ENCODE results near the gene KIRREL3. TPM values are rescaled to one million over a fixed set of nuclear protein-coding genes. Genes with fewer than 3 reads are reported as not detected.

KIRREL3 gene
- total and polyA plus RNA-seq, 2 experiments from 2014 or later = 16.1 to 35.6 TPM

DNA sequence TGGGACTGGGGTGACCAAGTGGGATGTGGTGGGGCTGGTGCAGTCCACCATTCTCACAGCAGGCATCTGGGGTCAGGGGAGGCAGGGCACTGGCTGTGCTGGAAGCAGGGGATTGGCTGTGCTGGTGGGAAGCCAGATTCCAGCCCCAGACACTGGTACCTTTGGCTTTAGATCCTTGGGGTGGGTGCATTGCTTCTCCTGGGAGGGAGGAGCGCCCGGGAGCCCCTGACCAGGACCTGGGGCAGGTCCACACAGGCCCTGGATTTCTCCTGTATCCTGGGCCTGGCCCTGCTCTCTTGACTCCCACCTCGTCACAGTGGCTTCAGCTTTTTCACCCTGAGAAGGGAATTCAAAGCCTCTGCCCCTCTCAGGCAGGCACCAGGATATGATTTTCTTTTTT lies 606.5 kb downstream of the KIRREL3 start:
- no peak for TF ChIP-seq EZH2 (IDR thresholded peaks at IDR 0.05; ENCODE audit: insufficient read depth, poor library complexity, severe bottlenecking)
- TF ChIP-seq EZH2phosphoT487 (IDR thresholded peaks at IDR 0.05; ENCODE audit: insufficient read depth, low read depth) = no peak

DNA sequence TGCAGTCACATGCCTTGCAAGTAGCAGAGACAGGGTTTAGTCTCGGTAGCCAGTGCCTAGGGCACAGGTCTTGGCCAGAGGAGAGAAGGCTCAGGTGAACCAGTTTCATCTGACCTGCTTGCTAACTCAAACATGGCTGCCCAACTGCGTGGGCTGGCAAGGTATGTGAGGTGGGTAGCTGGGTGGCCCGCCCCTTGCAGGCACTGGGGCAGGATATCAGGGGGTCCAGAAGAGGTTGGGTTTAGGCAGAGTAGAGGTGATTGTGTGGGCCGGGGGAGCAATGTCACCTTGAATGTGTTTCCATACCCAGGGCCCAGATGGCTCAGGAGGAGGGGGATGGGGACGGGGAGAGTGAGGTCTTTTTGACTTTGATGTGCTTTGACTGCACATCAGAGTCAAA lies 607.4 kb downstream of the KIRREL3 start:
- Histone ChIP-seq H3K36me3 (ENCODE audit: low read depth) (no peaks in the 10 kb centered on the region), H3K4me3 (no peak overlapping the region), H4K20me1 (ENCODE audit: insufficient read depth) (0 out of 2 replicates have a peak, but pooled peaks cover 5% of the 10 kb centered on the region), H3K27me3 (replicated peaks; ENCODE audit: insufficient read depth) (no peaks in the 10 kb centered on the region), H3K4me2 (ENCODE audit: unreplicated experiment) (no peak overlapping the region), H3K9ac (no peak overlapping the region), H3K9me3 (ENCODE audit: low read depth) (no peaks in the 10 kb centered on the region), H3F3A (ENCODE audit: insufficient read depth) (no peaks in the 10 kb centered on the region), H3K79me2 (ENCODE audit: insufficient read depth) (peaks cover 84% of the 10 kb centered on the region), H2AFZ (no peak overlapping the region), H3K4me1 (ENCODE audit: insufficient read depth) (peaks cover 10% of the 10 kb centered on the region), H3K27ac (no peak overlapping the region), H3K9me2 (ENCODE audit: insufficient read depth) (no peaks in the 10 kb centered on the region)
- in situ Hi-C loops (cut with MboI) = no loop called here
- TF ChIP-seq EZH2phosphoT487 (IDR thresholded peaks at IDR 0.05; ENCODE audit: insufficient read depth, low read depth) (no peak), EZH2 (IDR thresholded peaks at IDR 0.05; ENCODE audit: insufficient read depth, poor library complexity, severe bottlenecking) (no peak)
- WGBS, 2 experiments (ENCODE audit: low coverage in 1 of 2, low lambda C conversion rate in 2 of 2, missing lambda C conversion rate in 2 of 2) = 74% methylated on average over 5 of the region's 5 CpGs
- no peak for DNase-seq

More for the DNA sequence above, 606.5 kb downstream of the KIRREL3 start:
- Histone ChIP-seq H3K27me3 (replicated peaks; ENCODE audit: insufficient read depth) (no peaks in the 10 kb centered on the region), H4K20me1 (ENCODE audit: insufficient read depth) (0 out of 2 replicates have a peak, but pooled peaks cover 5% of the 10 kb centered on the region), H3K27ac (no peak overlapping the region), H3K9ac (no peak overlapping the region), H3F3A (ENCODE audit: insufficient read depth) (no peaks in the 10 kb centered on the region), H3K79me2 (ENCODE audit: insufficient read depth) (peaks cover 84% of the 10 kb centered on the region), H3K4me2 (ENCODE audit: unreplicated experiment) (no peak overlapping the region), H3K9me3 (ENCODE audit: low read depth) (no peaks in the 10 kb centered on the region), H3K4me3 (no peak overlapping the region), H3K4me1 (ENCODE audit: insufficient read depth) (peaks cover 10% of the 10 kb centered on the region), H3K9me2 (ENCODE audit: insufficient read depth) (no peaks in the 10 kb centered on the region), H3K36me3 (ENCODE audit: low read depth) (no peaks in the 10 kb centered on the region), H2AFZ (no peak overlapping the region)
- no peak for DNase-seq
- in situ Hi-C loops (cut with MboI) = no loop called here
- WGBS, 2 experiments (ENCODE audit: low coverage in 1 of 2, low lambda C conversion rate in 2 of 2, missing lambda C conversion rate in 2 of 2) = 90 to 100% methylated on average over 2 to 3 of the region's 3 CpGs

DNA sequence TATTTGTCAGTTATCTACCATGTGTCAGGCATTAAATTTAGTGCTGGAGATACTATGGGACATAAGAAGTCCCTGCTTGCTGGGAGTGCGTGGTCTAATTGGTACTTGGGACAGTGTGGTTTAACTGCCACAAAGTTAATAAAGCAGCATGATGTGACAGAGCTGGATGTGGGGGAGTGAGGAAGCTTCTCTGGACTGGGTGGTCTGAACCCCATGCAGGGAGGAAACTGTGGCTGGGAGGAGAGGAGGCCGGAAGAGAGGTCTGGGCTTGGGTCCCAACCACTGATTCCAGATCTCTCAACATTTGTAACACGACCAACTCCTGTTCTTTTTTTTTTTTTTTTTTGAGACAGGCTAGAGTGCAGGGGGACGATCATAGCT lies 607.9 kb downstream of the KIRREL3 start:
- H3K9ac ChIP-seq = no peak overlapping the region
- H3K9me2 ChIP-seq (ENCODE audit: insufficient read depth) = no peaks in the 10 kb centered on the region
- H3K9me3 ChIP-seq (ENCODE audit: low read depth) = no peaks in the 10 kb centered on the region
- H3K36me3 ChIP-seq (ENCODE audit: low read depth) = no peaks in the 10 kb centered on the region
- no peak overlapping the region for H3K4me2 ChIP-seq (ENCODE audit: unreplicated experiment)
- TF ChIP-seq EZH2phosphoT487 (IDR thresholded peaks at IDR 0.05; ENCODE audit: insufficient read depth, low read depth) (no peak), EZH2 (IDR thresholded peaks at IDR 0.05; ENCODE audit: insufficient read depth, poor library complexity, severe bottlenecking) (no peak)
- no peak overlapping the region for H3K4me3 ChIP-seq
- WGBS, 2 experiments (ENCODE audit: low coverage in 1 of 2, low lambda C conversion rate in 2 of 2, missing lambda C conversion rate in 2 of 2) = 31 to 45% methylated on average over 3 to 4 of the region's 4 CpGs
- H3K27ac ChIP-seq = no peak overlapping the region
- H3K4me1 ChIP-seq (ENCODE audit: insufficient read depth) = peaks cover 10% of the 10 kb centered on the region
- no peak for DNase-seq
- in situ Hi-C loops (cut with MboI) = no loop called here
- H3K79me2 ChIP-seq (ENCODE audit: insufficient read depth) = peaks cover 84% of the 10 kb centered on the region
- H4K20me1 ChIP-seq (ENCODE audit: insufficient read depth) = 0 out of 2 replicates have a peak, but pooled peaks cover 5% of the 10 kb centered on the region
- H2AFZ ChIP-seq = no peak overlapping the region
- H3K27me3 ChIP-seq (replicated peaks; ENCODE audit: insufficient read depth) = no peaks in the 10 kb centered on the region
- H3F3A ChIP-seq (ENCODE audit: insufficient read depth) = no peaks in the 10 kb centered on the region

DNA sequence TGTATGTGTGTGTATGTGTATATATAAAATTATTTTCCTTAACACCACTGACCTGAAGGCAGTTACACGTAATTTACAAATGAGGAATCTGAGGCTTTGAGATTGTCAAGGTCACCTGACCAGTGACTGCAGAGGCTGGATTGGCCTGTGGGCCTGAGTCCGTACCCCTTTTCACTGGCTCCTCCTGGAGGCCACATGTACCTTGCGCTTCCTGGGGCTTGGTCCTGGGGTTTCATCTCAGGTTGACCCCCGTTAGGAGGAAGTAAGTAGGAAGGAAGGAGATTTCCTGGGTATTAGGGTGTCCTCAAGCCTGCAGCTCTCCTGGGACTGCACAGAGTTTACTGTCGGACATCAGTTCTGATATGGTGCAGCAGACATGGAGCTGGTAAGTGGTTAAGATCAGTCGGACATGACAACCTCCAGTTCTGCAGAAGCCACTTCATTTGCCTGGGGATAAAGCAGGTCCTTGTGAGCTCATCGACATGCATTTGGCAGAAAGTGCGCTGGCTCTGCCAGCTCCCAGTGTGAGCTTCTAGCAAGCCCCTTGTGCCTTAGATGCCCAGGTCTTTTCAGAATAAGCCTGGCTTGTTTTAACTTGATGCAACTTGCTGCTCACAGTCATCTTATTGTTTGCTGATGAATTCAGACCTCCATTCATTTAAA lies 608.5 kb downstream of the KIRREL3 start:
- Histone ChIP-seq H2AFZ (no peak overlapping the region), H3K27me3 (replicated peaks; ENCODE audit: insufficient read depth) (no peaks in the 10 kb centered on the region), H3K9ac (no peak overlapping the region), H3K27ac (no peak overlapping the region), H3K4me3 (no peak overlapping the region), H3K4me1 (ENCODE audit: insufficient read depth) (peaks cover 10% of the 10 kb centered on the region), H3K9me3 (ENCODE audit: low read depth) (no peaks in the 10 kb centered on the region), H3K4me2 (ENCODE audit: unreplicated experiment) (no peak overlapping the region), H3K79me2 (ENCODE audit: insufficient read depth) (peaks cover 84% of the 10 kb centered on the region), H3K36me3 (ENCODE audit: low read depth) (no peaks in the 10 kb centered on the region), H4K20me1 (ENCODE audit: insufficient read depth) (0 out of 2 replicates have a peak, but pooled peaks cover 5% of the 10 kb centered on the region), H3K9me2 (ENCODE audit: insufficient read depth) (no peaks in the 10 kb centered on the region), H3F3A (ENCODE audit: insufficient read depth) (no peaks in the 10 kb centered on the region)
- 63 to 67% methylated on average over 8 of the region's 8 CpGs for WGBS, 2 experiments (ENCODE audit: low coverage in 1 of 2, low lambda C conversion rate in 2 of 2, missing lambda C conversion rate in 2 of 2)
- in situ Hi-C loops (cut with MboI) = no loop called here
- DNase-seq = peak; percentile 22
- TF ChIP-seq EZH2 (IDR thresholded peaks at IDR 0.05; ENCODE audit: insufficient read depth, poor library complexity, severe bottlenecking) (no peak), EZH2phosphoT487 (IDR thresholded peaks at IDR 0.05; ENCODE audit: insufficient read depth, low read depth) (no peak)
